SK-N-SH (cell line): Measurements from ENCODE around the gene MIPEP. TPM values are rescaled to one million over a fixed set of nuclear protein-coding genes. Genes with fewer than 3 reads are reported as not detected.

Source experiments
- CTCF ChIA-PET: fragments of 300-600, 350-600 bp; formaldehyde crosslinking; extraction: SDS; loops from one replicate; lab custom pipeline; 2021; lab: Yijun Ruan, JAX
- POLR2A ChIA-PET: fragments of 350-600 bp; sonication (Branson Sonifier 250); formaldehyde crosslinking; extraction: SDS; loops from one replicate; lab custom pipeline; 2020; ENCODE audit warnings: antibody characterized with exemption, inconsistent platforms; lab: Yijun Ruan, JAX
- DNase-seq: peaks from one replicate; pipeline ENCODE4 v3.0.0; 2012
- H2AFZ ChIP-seq: fragments of 200-600 bp; sonication (generic); 2 replicates; pipeline ENCODE4 v1.8.1; 2016; ENCODE audit warnings: antibody characterized with exemption, mild to moderate bottlenecking, low read depth
- H3F3A ChIP-seq: fragments of 200-600 bp; sonication (generic); replicated peaks from 2 replicates; pipeline ENCODE3; 2016; ENCODE audit warnings: antibody characterized with exemption, mild to moderate bottlenecking; ENCODE audit not compliant: insufficient read depth
- H3K27ac ChIP-seq, 2 experiments: fragments of 200-500 bp in 1 of 2; fragments of 200-600 bp in 1 of 2; sonication (Bioruptor generic) in 1 of 2; sonication (generic), shearing (Covaris generic) in 1 of 2; 2 replicates each; pipeline versions ENCODE4 v1.5.1 to v1.6.1; 2014 to 2016; ENCODE audit warnings: low read depth in 2 of 2, inconsistent platforms in 1 of 2, low read length in 1 of 2, mild to moderate bottlenecking in 1 of 2, mixed read lengths in 1 of 2
- H3K27me3 ChIP-seq: fragments of 200-600 bp; sonication (generic), shearing (Covaris generic); 2 replicates; pipeline ENCODE4 v1.6.1; 2016; ENCODE audit warnings: mixed run types; ENCODE audit not compliant: insufficient read depth
- H3K36me3 ChIP-seq, 2 experiments: fragments of 200-500 bp in 1 of 2; fragments of 200-600 bp in 1 of 2; sonication (Bioruptor generic) in 1 of 2; sonication (generic) in 1 of 2; replicated peaks in 1 of 2; 2 replicates each; pipeline versions ENCODE3 to v1.5.1; 2014 to 2016; ENCODE audit warnings: low read length in 1 of 2, mild to moderate bottlenecking in 1 of 2; ENCODE audit not compliant: insufficient read depth in 2 of 2, control insufficient read depth in 1 of 2
- H3K4me1 ChIP-seq, 2 experiments: fragments of 200-500 bp in 1 of 2; fragments of 200-600 bp in 1 of 2; sonication (Bioruptor generic) in 1 of 2; sonication (generic), shearing (Covaris generic) in 1 of 2; 2 replicates each; pipeline versions ENCODE4 v1.5.1 to v1.6.1; 2014 to 2016; ENCODE audit warnings: low read depth in 1 of 2, low read length in 1 of 2, mixed run types in 1 of 2; ENCODE audit not compliant: insufficient read depth in 2 of 2, control insufficient read depth in 1 of 2
- H3K4me2 ChIP-seq: fragments of 200-600 bp; sonication (generic), shearing (Covaris generic); 2 replicates; pipeline ENCODE4 v1.6.1; 2017; ENCODE audit warnings: mixed run types
- H3K4me3 ChIP-seq, 2 experiments: fragments of 200-500 bp in 1 of 2; fragments of 200-600 bp in 1 of 2; sonication (Bioruptor generic) in 1 of 2; sonication (generic), shearing (Covaris generic) in 1 of 2; 2 replicates each; pipeline versions ENCODE4 v1.5.1 to v1.8.1; 2014 to 2016; ENCODE audit warnings: low read depth in 2 of 2, inconsistent platforms in 1 of 2, low read length in 1 of 2, mild to moderate bottlenecking in 1 of 2, mixed read lengths in 1 of 2, moderate library complexity in 1 of 2
- H3K79me2 ChIP-seq: fragments of 200-600 bp; sonication (generic); 2 replicates; pipeline ENCODE4 v1.8.1; 2017; ENCODE audit warnings: mild to moderate bottlenecking; ENCODE audit not compliant: insufficient read depth
- H3K9ac ChIP-seq: fragments of 200-600 bp; sonication (generic); 2 replicates; pipeline ENCODE4 v1.6.1; 2017; ENCODE audit warnings: mixed run types
- H3K9me2 ChIP-seq: fragments of 200-600 bp; sonication (generic); 2 replicates; pipeline ENCODE4 v1.6.1; 2017; ENCODE audit warnings: mixed run types
- H3K9me3 ChIP-seq: fragments of 200-600 bp; sonication (generic); 2 replicates; pipeline ENCODE4 v1.6.1; 2017; ENCODE audit warnings: mixed run types, mild to moderate bottlenecking, moderate library complexity
- H4K20me1 ChIP-seq: fragments of 200-600 bp; sonication (generic); 2 replicates; pipeline ENCODE4 v1.6.1; 2017; ENCODE audit warnings: mild to moderate bottlenecking, mixed run types; ENCODE audit not compliant: insufficient read depth
- CTCF ChIP-seq: fragments of 200-600 bp; sonication (generic); IDR thresholded peaks from 2 replicates; pipeline ENCODE4 v1.6.1; 2017; ENCODE audit warnings: antibody characterized with exemption, mild to moderate bottlenecking, moderate library complexity
- EZH2phosphoT487 ChIP-seq: fragments of 200-600 bp; sonication (generic); IDR thresholded peaks from 2 replicates; pipeline ENCODE4 v1.6.1; 2017; ENCODE audit warnings: low read depth, mixed run types, mild to moderate bottlenecking, antibody characterized with exemption, moderate library complexity, borderline replicate concordance
- FOXM1 ChIP-seq: IDR thresholded peaks from 2 replicates; pipeline ENCODE4 v1.4.0; 2012; ENCODE audit warnings: low read depth, mild to moderate bottlenecking
- GABPA ChIP-seq: IDR thresholded peaks from 2 replicates; pipeline ENCODE4 v1.4.0; 2012; ENCODE audit warnings: low read depth, mild to moderate bottlenecking
- MAX ChIP-seq: IDR thresholded peaks from 2 replicates; pipeline ENCODE4 v1.4.0; 2012; ENCODE audit warnings: low read depth
- PBX3 ChIP-seq: IDR thresholded peaks from 2 replicates; pipeline ENCODE4; 2012
- RAD21 ChIP-seq: IDR thresholded peaks from 2 replicates; pipeline ENCODE4 v1.6.1; 2012; ENCODE audit warnings: mild to moderate bottlenecking, low read length
- RCOR1 ChIP-seq: fragments of 150-350 bp; IDR thresholded peaks from 2 replicates; pipeline ENCODE4 v1.6.1; 2017; ENCODE audit warnings: antibody characterized with exemption, low read length
- SIN3A ChIP-seq: IDR thresholded peaks from 2 replicates; pipeline ENCODE4 v1.6.1; 2012; ENCODE audit warnings: low read depth, mild to moderate bottlenecking, low read length, moderate library complexity, borderline replicate concordance
- SMC3 ChIP-seq: IDR thresholded peaks from 2 replicates; pipeline ENCODE4 v1.6.1; 2012; ENCODE audit warnings: low read depth, low read length, improper control_type of control experiment
- USF1 ChIP-seq: IDR thresholded peaks from 2 replicates; pipeline ENCODE4 v1.4.0; 2012; ENCODE audit warnings: low read depth, borderline replicate concordance
- WGBS: methylation state at CpG from one replicate; pipeline ENCODE4 v1.1.6; 2017; ENCODE audit warnings: low lambda C conversion rate; 5-methylcytosine and 5-hydroxymethylcytosine counted together
- polyA plus RNA-seq, 3 experiments: library from polyadenylated mRNA; depleted of rRNA; stranded (reverse); fragments of >200 nt; gene quantifications; 2 replicates each; pipeline ENCODE4 v1.2.3, GENCODE V29; 2012
- TF ChIP-seq, protein P1 (sequence below): IDR thresholded peaks from 2 replicates; pipeline ENCODE4 v1.6.1; 2012; ENCODE audit warnings: mild to moderate bottlenecking, low read depth, low read length, moderate library complexity

Gene MIPEP
- polyA plus RNA-seq, 1 of the 3 experiments (the other 2 are of a cell fraction): 12.7 TPM

- no peaks in the 10 kb centered on the region for H3K9me3 ChIP-seq
- H3K36me3 ChIP-seq: no peaks in the 10 kb centered on the region
- no peaks in the 10 kb centered on the region for H3K27me3 ChIP-seq
- no peak overlapping the region for H3K4me3 ChIP-seq
- H3K4me2 ChIP-seq: no peak overlapping the region
- no peaks in the 10 kb centered on the region for H3K9me2 ChIP-seq
- no peaks in the 10 kb centered on the region for H3F3A ChIP-seq
- CTCF ChIA-PET: interaction anchor here (1.7 to 1.9 kb wide), 2 partner anchors 10 to 131 kb away, joined by 5 to 7 read pairs; no protein-coding TSS in a partner anchor
- H2AFZ ChIP-seq: no peak overlapping the region
- H4K20me1 ChIP-seq: no peaks in the 10 kb centered on the region
- POLR2A ChIA-PET: no interaction called here
- 92% methylated on average over 1 of the region's 1 CpG for WGBS
- no peak overlapping the region for H3K27ac ChIP-seq
- TF ChIP-seq RCOR1: no peak
- no peak for TF ChIP-seq PBX3
- TF ChIP-seq RAD21: peak; percentile 44
- TF ChIP-seq CTCF: peak; percentile 17; the same call in 1 of the 2 replicates
- no peak for TF ChIP-seq MAX
- TF ChIP-seq SMC3: peak; percentile 27
- TF ChIP-seq SIN3A: no peak
- TF ChIP-seq, all 33 proteins: peak for 3
- H3K9ac ChIP-seq: no peak overlapping the region
- no peaks in the 10 kb centered on the region for H3K4me1 ChIP-seq
- no peaks in the 10 kb centered on the region for H3K79me2 ChIP-seq
- DNase-seq: no peak
Observed at GRCh38 chr13:23709536-23709935, 179.7 kb downstream of the MIPEP start.

DNA sequence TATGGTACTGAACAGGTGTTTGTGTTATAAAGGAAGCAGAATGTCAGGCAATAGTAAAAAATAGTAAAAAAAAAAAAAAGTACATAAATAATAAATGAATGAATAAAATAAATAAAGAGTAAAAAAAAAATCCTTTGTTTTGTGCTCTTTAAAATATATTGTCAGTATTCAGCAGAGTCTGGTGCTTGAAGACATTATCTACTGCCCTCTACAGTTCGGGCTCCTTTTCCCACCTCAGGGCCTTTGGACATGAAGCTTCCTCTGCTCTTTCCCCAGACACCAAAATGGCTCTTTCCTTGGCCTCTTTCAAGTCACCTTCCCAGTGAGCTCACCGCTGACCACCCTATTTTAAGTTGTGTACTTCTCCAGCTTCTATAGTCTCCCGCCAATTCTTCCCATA is 181.5 kb downstream of the MIPEP start:
- POLR2A ChIA-PET: no interaction called here
- Histone ChIP-seq H3K4me3 (no peak overlapping the region), H3K27me3 (no peaks in the 10 kb centered on the region), H3K4me2 (no peak overlapping the region), H3K9me2 (no peaks in the 10 kb centered on the region), H3K36me3 (no peaks in the 10 kb centered on the region), H3K9ac (no peak overlapping the region), H4K20me1 (no peaks in the 10 kb centered on the region), H3K27ac (no peak overlapping the region), H3K9me3 (no peaks in the 10 kb centered on the region)
- 95% methylated on average over 3 of the region's 3 CpGs for WGBS
- TF ChIP-seq CTCF (peak; percentile 35), FOXM1 (no peak), SMC3 (peak; percentile 32), RAD21 (peak; percentile 50), GABPA (no peak), EZH2phosphoT487 (no peak), USF1 (no peak)
- TF ChIP-seq, protein P1, sequence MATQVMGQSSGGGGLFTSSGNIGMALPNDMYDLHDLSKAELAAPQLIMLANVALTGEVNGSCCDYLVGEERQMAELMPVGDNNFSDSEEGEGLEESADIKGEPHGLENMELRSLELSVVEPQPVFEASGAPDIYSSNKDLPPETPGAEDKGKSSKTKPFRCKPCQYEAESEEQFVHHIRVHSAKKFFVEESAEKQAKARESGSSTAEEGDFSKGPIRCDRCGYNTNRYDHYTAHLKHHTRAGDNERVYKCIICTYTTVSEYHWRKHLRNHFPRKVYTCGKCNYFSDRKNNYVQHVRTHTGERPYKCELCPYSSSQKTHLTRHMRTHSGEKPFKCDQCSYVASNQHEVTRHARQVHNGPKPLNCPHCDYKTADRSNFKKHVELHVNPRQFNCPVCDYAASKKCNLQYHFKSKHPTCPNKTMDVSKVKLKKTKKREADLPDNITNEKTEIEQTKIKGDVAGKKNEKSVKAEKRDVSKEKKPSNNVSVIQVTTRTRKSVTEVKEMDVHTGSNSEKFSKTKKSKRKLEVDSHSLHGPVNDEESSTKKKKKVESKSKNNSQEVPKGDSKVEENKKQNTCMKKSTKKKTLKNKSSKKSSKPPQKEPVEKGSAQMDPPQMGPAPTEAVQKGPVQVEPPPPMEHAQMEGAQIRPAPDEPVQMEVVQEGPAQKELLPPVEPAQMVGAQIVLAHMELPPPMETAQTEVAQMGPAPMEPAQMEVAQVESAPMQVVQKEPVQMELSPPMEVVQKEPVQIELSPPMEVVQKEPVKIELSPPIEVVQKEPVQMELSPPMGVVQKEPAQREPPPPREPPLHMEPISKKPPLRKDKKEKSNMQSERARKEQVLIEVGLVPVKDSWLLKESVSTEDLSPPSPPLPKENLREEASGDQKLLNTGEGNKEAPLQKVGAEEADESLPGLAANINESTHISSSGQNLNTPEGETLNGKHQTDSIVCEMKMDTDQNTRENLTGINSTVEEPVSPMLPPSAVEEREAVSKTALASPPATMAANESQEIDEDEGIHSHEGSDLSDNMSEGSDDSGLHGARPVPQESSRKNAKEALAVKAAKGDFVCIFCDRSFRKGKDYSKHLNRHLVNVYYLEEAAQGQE: no peak
- TF ChIP-seq, all 33 proteins: peak for 3
- Histone ChIP-seq H3K79me2 (no peaks in the 10 kb centered on the region), H3K4me1 (no peaks in the 10 kb centered on the region), H3F3A (no peaks in the 10 kb centered on the region), H2AFZ (no peak overlapping the region)
- no peak for DNase-seq
- CTCF ChIA-PET: interaction anchor here (0.9 to 1.9 kb wide), 3 partner anchors 15 to 197 kb away, joined by 3 to 7 read pairs (median 4); no protein-coding TSS in a partner anchor
